Keratinocyte (primary cell): Measurements from ENCODE around the gene MLLT6. TPM values are rescaled to one million over a fixed set of nuclear protein-coding genes. Genes with fewer than 3 reads are reported as not detected.

ENCODE experiments used
- DNase-seq: peaks from one replicate; pipeline ENCODE4 v3.0.0-alpha.2; 2011; ENCODE audit warnings: low read depth, missing footprints, low spot score
- FAIRE-seq: peaks from 2 replicates; lab custom pipeline; 2011; peaks lifted over from hg19 to GRCh38; lab: Jason Lieb, UNC
- H2AFZ ChIP-seq: 2 replicates; pipeline ENCODE4 v1.6.0; 2012; ENCODE audit warnings: low read length, control low read depth, inconsistent platforms; ENCODE audit not compliant: control insufficient read depth
- H3K27ac ChIP-seq: 2 replicates; pipeline ENCODE4 v1.5.1; 2011; ENCODE audit warnings: low read length; ENCODE audit not compliant: control insufficient read depth, insufficient read depth
- H3K27me3 ChIP-seq: 3 replicates; pipeline ENCODE4 v1.6.0; 2011; ENCODE audit warnings: low read length; ENCODE audit not compliant: control insufficient read depth, insufficient read depth; ENCODE audit errors: extremely low read depth
- H3K36me3 ChIP-seq, 2 experiments: 2 replicates in 1 of 2; 3 replicates in 1 of 2; pipeline ENCODE4 v1.5.1; 2011; ENCODE audit warnings: low read length in 2 of 2, mild to moderate bottlenecking in 1 of 2; ENCODE audit not compliant: control insufficient read depth in 2 of 2, insufficient read depth in 2 of 2; ENCODE audit errors: extremely low read depth in 1 of 2
- H3K4me1 ChIP-seq: 3 replicates; pipeline ENCODE4 v1.5.1; 2011; ENCODE audit warnings: low read length; ENCODE audit not compliant: control insufficient read depth, insufficient read depth; ENCODE audit errors: extremely low read depth
- H3K4me2 ChIP-seq: 3 replicates; pipeline ENCODE4 v1.6.0; 2011; ENCODE audit warnings: low read depth, low read length; ENCODE audit not compliant: control insufficient read depth, insufficient read depth; ENCODE audit errors: extremely low read depth
- H3K4me3 ChIP-seq, 3 experiments: fragments of 200-600 bp in 1 of 3; sonication (generic) in 1 of 3; 2 replicates in 2 of 3; 3 replicates in 1 of 3; pipeline ENCODE4 v1.5.1; 2011 to 2016; ENCODE audit warnings: low read length in 3 of 3, mild to moderate bottlenecking in 3 of 3, control low read depth in 2 of 3, inconsistent platforms in 1 of 3, low read depth in 1 of 3, mixed read lengths in 1 of 3, mixed run types in 1 of 3, moderate library complexity in 1 of 3; ENCODE audit not compliant: control insufficient read depth in 2 of 3, insufficient read depth in 2 of 3; ENCODE audit errors: extremely low read depth in 1 of 3
- H3K79me2 ChIP-seq: 2 replicates; pipeline ENCODE4 v1.6.0; 2012; ENCODE audit warnings: low read length; ENCODE audit not compliant: control insufficient read depth, insufficient read depth
- H3K9ac ChIP-seq: 3 replicates; pipeline ENCODE4 v1.6.0; 2011; ENCODE audit warnings: low read length; ENCODE audit not compliant: control insufficient read depth, insufficient read depth; ENCODE audit errors: extremely low read depth
- H3K9me1 ChIP-seq: 3 replicates; pipeline ENCODE4 v1.6.0; 2011; ENCODE audit warnings: low read length; ENCODE audit not compliant: control insufficient read depth, insufficient read depth; ENCODE audit errors: extremely low read depth
- H3K9me3 ChIP-seq: 2 replicates; pipeline ENCODE4 v1.5.1; 2012; ENCODE audit warnings: low read depth, low read length; ENCODE audit not compliant: control insufficient read depth
- H4K20me1 ChIP-seq: 3 replicates; pipeline ENCODE4 v1.6.0; 2011; ENCODE audit warnings: low read length; ENCODE audit not compliant: control insufficient read depth, insufficient read depth; ENCODE audit errors: extremely low read depth
- CTCF ChIP-seq, 3 experiments: IDR thresholded peaks in 1 of 3; conservative IDR thresholded peaks in 1 of 3; optimal IDR thresholded peaks in 1 of 3; 2 replicates in 2 of 3; 3 replicates in 1 of 3; pipeline versions ENCODE3 to v1.5.1; 2011; ENCODE audit warnings: low read length in 3 of 3, mild to moderate bottlenecking in 3 of 3, moderate library complexity in 2 of 3, control low read depth in 1 of 3, inconsistent platforms in 1 of 3; ENCODE audit not compliant: insufficient read depth in 2 of 3; ENCODE audit errors: extremely low read depth in 1 of 3
- EZH2 ChIP-seq: IDR thresholded peaks from one replicate; pipeline ENCODE4 v1.6.1; 2012; ENCODE audit warnings: inconsistent platforms, mild to moderate bottlenecking, low read length, moderate library complexity
- dilution Hi-C: fragments of 300-500 bp; cut with MboI; formaldehyde crosslinking; loops from one replicate; pipeline ENCODE4 v1.7.0; 2020; ENCODE audit warnings: low sequenced_read_pairs; ENCODE audit not compliant: extremely low pct_ligation_motif_present
- polyA plus RNA-seq, 5 experiments: library from polyadenylated mRNA; depleted of rRNA in 3 of 5; stranded (reverse) in 3 of 5; stranded (forward) in 1 of 5; unstranded in 1 of 5; fragments of >200 nt; gene quantifications; 1 replicate in 1 of 5; 2 replicates in 3 of 5; 3 replicates in 1 of 5; pipeline versions ENCODE4 v1.2.1 to v1.2.3, GENCODE V29; 2011 to 2012; ENCODE audit warnings: missing spikeins in 2 of 5, low read depth in 1 of 5, low replicate concordance in 1 of 5

Gene MLLT6
- polyA plus RNA-seq, 1 donor (not counting 4 experiments of a cell fraction or from before 2014, with no cell fraction given), result 17.4 TPM

- Histone ChIP-seq H3K9ac (peak within 1 kb of the TSS; percentile 89), H3K79me2 (peaks cover 47% of the 10 kb centered on the region), H3K36me3 (no peaks in the 10 kb centered on the region), H3K27me3 (no peaks in the 10 kb centered on the region), H3K9me1 (peaks cover 7% of the 10 kb centered on the region), H3K4me2 (peak within 1 kb of the TSS; percentile 94), H4K20me1 (peaks cover 2% of the 10 kb centered on the region), H3K4me3 (peak within 1 kb of the TSS; percentile 87 to 95 (median 90)), H3K9me3 (no peaks in the 10 kb centered on the region), H3K4me1 (peaks cover 29% of the 10 kb centered on the region), H2AFZ (peak within 1 kb of the TSS; percentile 81), H3K27ac (peak within 1 kb of the TSS; percentile 63)
- dilution Hi-C loops, result no loop called here
- TF ChIP-seq EZH2 (no peak), CTCF (optimal IDR thresholded peaks at IDR 0.05 in 1 of 3, IDR thresholded peaks at IDR 0.05 in 1 of 3, conservative IDR thresholded peaks at IDR 0.05 in 1 of 3; ENCODE audit: extremely low read depth in 1 of 3, insufficient read depth in 2 of 3, low read length in 3 of 3) (no peak)
- FAIRE-seq, result no peak
- no peak for DNase-seq
Observed at GRCh38 chr17:38748149-38748891, 43.2 kb downstream of the MLLT6 start, which contains the start of gene PCGF2. Gene PCGF2, minus strand, starts transcription at chr17:38748336. Its CDS starts 7,934 bp downstream, at chr17:38740402.

GRCh38 chr17:38748892-38749222 lies 43.8 kb downstream of the MLLT6 start:
- Histone ChIP-seq H3K9ac (peak overlapping the region; percentile 60), H3K4me1 (peaks cover 27% of the 10 kb centered on the region), H3K79me2 (peaks cover 47% of the 10 kb centered on the region), H3K4me2 (peak overlapping the region; percentile 87), H4K20me1 (peaks cover 2% of the 10 kb centered on the region), H3K27ac (peak overlapping the region; percentile 14), H3K27me3 (no peaks in the 10 kb centered on the region), H3K9me3 (no peaks in the 10 kb centered on the region), H3K4me3 (peak overlapping the region; percentile 73 to 95 (median 82)), H2AFZ (peak overlapping the region; percentile 64), H3K9me1 (peaks cover 7% of the 10 kb centered on the region), H3K36me3 (no peaks in the 10 kb centered on the region)
- TF ChIP-seq CTCF (optimal IDR thresholded peaks at IDR 0.05 in 1 of 3, IDR thresholded peaks at IDR 0.05 in 1 of 3, conservative IDR thresholded peaks at IDR 0.05 in 1 of 3; ENCODE audit: extremely low read depth in 1 of 3, insufficient read depth in 2 of 3, low read length in 3 of 3) (no peak), EZH2 (no peak)
- no peak for FAIRE-seq
- dilution Hi-C loops, result no loop called here
- no peak for DNase-seq
